GM19238 (cell line): ENCODE data around the gene HIVEP3.

Source experiments
- DNase-seq: peaks from one replicate; pipeline ENCODE4 v3.0.0; 2011; ENCODE audit warnings: low spot score; ENCODE audit not compliant: insufficient read length

The HIVEP3 gene

DNA sequence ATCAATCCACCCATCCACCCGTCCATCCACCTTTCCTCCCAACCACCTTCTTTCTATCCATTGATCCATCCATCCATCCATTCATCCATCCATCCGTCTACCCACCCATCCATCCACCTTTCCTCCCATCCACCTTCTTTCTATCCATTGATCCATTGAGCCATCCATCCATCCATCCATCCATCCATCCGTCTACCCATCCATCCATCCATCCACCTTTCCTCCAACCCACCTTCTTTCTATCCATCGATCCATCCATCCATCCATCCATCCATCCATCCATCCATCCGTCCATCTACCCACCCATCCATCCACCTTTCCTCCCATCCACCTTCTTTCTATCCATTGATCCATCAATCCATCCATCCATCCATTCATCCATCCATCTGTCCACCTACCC is 429.2 kb downstream of the HIVEP3 start:
- DNase-seq = no peak

DNA sequence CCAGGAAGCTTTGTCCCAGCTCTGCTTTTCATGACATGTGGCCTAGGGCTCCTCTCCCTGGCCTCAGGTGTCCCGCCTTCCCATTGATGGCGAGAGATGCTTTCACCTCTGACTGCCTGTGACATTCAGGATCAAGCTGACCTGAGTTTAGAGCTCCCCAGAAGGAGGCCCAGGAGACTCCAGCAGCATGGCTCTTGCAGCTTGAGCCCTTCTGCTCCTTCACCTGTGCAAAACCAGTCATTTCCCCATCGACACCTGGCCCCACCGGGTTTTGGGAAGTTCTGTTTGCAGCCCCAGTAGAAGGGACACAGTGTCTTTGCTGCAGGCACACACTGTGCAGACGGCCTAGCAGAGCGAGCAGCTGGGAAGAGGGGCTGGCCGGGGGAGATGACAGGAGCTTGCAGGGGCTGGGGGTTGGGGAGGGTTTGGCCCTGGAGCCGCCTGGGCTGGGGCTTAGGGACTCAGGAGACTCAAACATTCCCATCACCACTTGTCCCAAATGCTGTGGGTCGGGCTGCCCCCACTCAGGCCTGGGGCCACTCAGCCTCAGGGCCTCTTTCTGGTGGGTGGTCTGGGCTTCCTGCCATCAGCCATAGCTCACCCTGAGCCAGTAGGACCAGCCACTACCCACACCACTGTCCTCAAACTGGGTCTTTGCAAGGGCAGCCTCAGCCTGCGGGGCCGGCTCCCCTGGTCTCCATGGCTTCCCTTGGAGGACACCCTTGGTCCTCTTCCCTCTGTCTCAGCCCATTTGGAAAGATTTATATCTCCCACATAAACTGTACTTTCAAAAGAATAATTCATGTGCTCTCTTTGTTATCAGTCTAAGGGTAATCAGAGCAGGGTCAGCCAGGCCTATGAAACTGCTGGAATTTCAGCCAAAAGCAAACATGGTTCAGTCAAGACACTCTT is 430.4 kb downstream of the HIVEP3 start:
- DNase-seq = no peak

DNA sequence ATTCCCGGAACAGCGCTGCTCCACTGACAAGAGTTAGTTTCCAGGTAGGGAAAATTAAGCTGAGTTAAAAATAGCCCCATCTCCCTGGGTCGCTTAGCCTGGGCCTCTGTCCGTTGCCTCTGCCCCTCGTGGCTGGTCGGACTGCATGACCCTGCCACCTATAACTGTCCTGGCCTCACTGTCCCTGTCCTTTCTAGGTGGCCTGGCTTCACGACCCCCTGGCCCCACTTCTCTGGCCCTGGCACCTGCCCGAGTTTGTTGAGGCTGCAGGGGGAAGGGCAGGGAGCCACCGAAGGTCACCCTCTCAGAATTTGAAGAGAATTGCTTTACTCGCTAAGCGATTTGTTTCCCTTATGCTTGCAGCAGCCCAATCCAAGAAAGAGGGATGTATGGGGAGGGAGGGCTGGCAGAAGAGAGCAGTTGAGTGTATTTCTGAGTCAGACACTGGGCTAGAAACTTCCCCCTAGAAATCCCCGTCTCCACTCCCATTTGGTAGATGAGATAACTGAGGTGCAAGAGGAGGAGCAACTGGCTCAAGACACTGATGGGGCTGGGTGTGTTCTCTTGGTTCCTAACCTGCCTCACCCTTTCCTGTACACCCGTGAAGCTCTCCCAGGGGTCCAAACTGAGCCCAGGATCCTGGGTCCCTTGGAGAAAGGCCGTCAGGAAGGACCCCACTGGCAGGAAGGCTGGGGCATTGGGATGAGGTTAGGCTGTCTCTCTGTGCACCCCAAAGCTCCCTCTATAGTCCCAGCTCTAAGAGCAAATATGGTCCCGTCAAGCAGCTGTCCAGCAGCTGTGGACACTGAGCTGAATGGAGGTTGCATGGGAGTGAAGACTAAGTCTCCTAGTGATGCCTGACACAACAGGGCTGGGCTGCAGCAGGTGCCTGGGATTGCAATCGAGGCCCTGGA is 431.3 kb downstream of the HIVEP3 start:
- no peak for DNase-seq

DNA sequence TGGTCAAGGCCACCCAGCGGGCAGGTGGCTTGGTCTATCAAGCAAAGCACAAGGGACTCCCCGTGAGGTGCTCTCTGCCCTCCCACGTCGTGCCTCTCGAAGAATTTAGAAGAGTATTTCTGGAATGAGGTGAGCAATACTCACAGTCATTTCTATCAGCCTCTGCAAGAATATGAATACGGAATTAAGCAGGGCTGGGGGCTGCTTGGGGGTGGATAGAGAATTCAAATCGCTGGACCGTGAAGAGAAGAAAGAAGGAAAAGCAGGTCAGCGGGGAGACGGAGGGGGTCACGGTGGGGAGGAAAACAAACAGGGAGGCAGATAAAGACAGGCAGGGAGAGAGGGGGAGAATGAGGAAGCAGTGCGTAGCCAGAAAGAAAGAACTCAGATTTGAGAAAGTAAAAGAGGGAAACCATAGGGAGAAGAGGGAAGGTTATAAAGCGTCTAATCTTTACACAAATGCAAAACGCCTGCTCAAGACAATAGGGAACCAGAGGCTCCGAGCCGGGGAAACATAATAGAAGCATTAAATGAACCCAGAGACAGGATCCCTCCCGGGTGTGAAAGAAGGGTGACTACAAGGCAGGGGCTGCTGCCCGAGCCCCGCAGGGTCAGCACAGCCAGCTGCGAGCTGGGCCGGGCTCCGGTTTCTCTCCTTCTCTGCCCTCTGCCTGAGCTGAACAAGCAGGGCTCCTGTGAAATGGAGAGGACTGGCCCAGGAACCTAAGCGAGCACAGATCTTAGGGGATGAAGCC is 432.2 kb downstream of the HIVEP3 start:
- DNase-seq = no peak

DNA sequence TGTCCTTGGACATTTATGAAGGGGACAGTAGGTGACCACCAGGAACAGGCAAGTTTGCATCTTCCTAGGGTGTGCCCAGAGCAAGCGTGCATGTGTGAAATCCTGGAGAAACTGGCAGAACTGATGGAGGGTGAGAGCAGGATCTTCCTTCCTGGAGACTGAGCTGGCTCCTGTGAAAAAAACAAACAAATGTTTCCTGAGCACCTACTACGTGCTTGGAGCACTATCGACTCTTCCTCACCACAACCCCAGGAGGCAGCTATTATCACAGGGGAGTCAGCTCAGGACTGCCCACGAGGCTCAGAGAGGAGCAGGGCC is 432.7 kb downstream of the HIVEP3 start:
- DNase-seq = no peak

DNA sequence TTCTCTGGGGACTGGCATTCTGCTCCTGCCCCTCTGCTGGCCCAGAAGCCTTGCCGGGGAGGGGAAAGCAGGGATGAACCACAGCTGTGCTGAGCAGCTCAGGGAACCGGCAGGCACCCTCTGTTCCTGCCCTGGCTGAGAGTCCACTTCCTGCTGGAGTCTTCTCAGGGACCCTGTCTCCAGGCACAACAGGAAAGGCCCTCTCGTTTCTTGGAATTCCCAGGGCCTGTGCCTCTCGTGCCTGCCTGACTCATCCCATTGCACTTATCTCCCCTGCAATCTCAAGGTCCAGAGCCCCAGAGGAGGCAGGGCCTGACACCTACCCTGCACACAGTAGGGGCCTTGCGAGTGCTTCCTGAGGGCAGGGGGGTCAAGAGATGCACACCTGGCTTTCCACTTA is 433.1 kb downstream of the HIVEP3 start:
- DNase-seq = no peak

DNA sequence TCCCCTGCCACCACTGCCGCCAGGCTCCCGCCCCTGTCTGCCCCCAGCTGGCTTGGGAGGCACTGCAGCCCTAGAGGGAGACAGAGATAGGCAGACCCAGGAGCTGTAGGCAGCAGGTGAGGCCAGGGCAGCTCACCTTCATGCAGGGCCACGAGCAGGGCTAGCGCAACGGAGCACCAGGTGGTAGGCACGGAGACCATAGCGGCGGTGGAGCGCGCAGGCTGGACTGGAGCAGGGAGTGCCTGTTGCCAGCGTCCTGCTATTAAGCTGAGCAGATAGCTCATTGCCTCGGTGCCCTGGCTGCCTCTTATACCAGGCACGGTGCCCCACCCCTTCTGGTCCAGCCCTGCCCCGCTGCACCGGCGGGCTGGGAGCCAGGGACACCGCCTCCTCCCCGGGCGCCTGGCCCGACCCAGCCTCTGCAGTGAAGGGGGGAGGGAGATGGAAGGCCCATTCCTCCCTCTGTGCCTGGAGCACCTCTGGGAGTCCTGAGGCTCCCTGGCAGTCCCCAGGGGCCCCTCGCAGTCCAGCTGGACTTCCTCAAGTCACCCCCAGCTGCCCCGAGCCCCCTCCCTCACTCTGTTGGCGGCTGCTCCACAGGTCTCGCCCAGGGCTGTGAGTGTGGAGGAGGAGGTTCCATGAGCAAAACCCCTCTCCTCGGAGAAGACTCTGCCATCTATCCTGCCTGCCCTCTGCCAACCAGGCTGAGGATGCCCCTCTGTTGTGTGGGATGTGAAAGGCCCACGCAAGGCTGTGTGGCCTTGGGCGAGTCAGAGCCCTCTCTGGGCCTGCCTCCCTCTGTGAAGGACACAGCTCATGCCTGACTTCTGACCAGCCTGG is 434.1 kb downstream of the HIVEP3 start, which contains the start of gene EDN2:
TSS of gene EDN2 (minus strand) at position 282 of the 840 bp plus-strand sequence. CDS start at position 200, 82 bp downstream.
- DNase-seq = no peak

DNA sequence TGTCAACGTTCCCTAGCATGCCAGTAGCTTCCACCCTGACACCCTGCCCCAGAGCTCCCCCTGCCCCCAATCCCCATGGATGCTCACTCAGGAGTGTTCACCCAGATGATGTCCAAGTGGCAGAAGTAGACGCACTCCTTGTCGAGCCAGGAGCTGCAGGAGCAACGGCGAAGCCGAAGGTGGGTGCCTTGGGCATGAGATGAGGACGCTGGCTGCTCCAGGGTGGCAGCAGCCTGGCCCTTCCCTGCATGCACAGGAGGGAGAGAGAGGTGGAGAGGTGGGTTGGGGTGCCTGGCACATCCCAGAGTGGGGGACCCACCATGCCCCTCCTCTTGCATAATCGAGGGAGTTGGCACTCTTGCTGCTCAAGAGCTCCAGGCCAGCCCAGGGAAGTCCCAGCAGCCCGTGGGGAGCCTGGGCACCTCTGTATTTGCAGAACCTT is 434.7 kb downstream of the HIVEP3 start:
- no peak for DNase-seq

DNA sequence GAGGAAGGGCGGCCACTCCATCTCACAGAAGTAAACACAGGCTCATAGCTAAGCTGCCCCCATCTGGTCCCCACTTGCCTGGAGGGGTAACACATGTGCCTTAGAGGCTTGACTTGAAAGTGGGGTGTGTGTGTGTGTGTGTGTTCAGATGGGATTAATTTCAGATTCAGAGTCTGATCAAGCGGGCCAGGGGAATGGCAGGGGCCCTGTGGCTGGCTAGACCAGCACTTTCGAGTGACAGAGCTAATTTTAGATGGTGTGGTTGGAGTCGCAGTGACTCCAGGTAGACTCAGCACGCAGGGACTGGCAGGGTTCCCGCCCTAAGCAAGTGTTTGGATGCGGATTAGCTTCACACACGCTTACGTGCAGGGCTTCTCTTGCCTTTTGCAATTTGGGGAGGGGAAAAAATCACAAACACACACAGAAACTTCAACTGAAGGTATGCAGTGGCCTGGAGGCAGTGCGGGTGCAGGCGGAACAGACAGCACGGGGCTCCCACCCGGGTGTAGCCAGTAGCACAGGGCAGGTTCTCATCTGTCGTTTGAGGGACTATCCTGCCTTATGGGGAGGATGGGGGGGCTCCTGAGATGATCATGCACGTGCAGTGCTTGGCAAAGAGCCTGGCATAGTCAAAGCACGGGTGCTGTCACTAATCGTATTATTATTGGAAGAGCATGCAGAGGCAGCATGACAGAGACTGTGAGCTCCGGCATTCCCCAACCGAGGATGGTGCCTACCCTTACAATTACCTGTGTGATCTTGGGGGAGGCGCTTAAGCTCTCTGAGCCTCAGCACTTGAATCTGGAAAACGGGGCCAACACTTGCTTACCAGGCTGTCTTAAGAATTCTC is 435.5 kb downstream of the HIVEP3 start:
- DNase-seq = no peak

DNA sequence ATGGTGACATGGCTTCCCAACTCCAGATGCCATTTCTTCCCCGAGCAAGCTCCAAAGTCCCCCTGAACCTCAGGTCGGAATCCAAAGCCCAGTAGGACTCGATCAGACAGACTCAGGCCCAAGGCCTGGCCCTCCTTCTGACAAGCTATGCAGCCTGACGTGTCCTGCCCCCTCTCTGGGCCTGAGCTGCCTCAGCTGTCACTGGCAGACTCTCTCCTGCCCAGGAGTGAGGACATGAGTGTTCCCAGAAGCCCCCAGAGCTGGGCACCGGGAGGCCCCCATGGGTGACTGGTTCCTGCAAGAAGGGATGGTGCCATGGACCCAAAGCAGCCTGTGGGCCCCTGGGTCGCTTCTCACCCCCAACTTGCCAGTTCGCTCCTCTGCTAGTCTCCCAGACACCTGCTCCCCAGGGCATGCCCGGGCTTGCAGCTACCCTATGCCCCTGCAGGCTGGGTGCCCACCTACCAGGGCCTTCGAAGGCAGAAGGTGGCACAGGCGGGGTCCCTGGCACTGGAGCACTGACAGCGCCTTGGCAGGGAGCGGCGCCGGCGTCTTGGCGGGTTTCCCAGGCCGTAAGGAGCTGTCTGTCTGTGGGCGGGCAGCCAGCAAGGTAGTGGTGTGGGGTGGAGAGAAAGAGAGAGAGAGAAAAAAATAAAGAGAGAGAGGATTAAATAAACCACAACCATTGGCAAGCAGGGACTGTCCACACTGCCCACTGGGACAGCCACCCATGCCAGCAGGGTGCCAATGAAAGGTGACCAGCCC is 436.5 kb downstream of the HIVEP3 start:
- no peak for DNase-seq

DNA sequence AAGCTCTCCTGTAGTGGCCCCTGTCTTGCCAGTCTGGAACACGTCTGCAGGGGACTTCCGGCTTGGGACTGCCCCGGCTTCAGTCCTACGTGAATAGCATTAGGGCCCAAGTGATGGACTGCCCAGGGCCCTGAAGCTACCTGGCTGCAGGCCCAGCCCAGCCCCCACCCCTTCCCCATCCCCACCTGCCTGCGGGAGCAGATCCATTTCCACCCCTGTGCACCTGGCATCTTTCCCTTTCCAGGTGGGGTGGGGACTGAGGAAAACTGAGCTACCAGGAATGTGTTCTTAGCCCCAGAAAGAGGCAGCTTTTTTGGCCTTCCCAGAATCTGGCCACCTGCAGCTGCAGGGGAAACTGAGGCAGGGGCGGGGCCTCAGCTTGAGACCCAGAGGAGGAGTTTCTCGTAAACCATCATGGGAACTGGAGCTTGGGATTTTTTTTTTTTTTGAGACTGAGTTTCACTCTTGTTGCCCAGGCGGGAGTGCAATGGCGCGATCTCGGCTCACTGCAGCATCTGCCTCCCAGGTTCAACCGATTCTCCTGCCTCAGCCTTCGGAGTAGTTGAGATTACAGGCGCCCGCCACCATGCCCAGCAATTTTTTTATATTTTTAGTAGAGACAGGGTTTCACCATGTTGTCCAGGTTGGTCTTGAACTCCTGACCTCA is 437.5 kb downstream of the HIVEP3 start:
- no peak for DNase-seq

DNA sequence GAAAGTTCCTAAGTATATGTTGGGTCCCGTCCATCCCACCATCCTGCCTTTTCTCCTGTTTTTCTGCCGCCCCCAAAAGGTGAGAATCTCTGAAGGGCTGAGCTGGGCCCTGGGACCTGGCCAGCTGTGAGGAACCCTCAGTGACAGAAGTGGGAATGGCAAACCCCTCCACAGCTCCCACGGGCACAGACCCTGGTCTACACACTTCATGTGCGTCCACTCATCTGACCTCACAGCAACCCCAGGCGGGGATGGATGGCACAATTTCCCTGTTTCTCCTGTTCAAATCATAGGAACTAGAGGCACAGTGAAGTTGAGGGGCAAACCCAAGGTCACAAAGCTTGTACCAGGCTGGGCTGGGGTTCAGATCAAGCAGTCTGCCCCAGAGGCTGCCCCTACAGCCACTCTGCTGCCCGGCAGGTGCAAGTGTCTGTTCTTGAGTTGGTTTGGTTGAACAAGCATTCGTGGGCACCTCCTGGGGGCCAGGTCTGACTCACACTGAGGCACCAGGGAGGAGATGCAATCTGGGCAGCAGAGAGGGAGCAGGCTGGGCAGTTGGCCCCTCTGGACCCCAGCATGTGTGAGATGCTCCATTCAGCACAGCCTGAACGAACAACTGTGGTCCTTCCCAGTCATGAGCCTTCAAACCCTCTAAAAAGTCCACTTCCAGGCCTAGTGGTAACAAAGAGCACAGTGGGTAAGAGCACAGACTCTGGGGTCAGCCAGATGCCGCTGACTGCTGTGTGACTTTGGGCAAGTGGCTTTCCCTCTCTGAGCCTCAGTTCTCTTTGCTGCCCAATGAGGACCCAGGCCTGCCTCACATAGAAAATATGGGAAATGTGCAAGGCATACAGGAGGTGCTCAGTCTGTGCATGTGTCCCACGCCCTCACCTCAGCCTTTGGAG is 438.3 kb downstream of the HIVEP3 start:
- no peak for DNase-seq

DNA sequence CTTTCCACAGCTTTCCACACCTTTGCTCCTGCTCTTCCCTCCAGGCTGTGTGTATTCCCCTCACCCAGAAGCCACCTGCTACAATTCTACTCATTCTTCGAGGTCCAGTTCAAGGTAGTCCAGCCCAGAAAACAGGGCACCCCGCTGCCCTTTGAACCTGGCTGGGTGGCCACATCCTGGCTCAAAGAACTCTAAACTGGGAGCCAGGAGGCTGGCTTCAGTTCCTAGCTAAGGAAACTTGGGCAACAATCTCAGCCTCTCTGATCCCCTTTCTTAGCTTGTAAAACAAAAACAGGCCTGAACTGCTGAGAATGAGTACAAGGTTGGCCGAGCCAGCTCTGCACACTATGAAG is 438.9 kb downstream of the HIVEP3 start:
- DNase-seq = no peak

DNA sequence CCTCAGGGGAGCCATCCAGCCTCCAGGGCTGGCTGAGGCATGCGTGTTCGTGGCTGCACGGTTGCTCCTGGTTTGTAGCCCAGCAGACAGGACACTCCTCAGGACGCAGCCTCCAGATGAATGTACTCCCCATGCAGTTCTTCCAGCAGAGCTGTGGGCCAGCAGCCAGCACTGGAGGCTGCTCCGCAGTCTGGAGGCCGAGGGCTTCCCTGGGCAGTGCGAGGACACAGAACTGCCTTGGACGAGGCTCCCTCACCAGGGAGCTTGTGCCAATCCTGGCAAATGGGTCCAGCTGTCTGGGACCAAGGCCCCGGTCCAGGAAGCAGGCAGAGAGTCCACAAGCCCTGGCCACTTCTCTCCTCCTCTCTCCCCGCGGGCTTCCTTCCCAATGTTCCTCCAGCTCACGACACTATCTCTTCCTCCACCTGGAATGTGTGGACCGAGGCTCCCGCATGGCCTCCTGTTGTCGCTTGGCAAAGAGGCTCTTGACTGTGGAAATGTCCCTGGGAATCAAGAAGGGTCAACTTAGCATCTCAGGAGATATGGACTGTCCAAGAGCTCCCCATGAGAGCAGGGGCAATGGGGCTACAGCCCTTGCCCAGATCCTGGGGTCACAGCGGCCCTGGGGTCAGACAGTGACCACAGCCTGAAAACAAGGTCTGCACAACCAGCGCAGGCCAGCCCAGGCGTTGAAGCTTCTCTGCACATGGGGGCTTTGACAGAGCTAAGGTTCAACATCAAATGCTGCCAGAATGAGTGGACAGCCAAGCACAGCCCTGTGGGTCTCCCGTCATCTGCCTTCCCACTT is 439.5 kb downstream of the HIVEP3 start:
- no peak for DNase-seq

DNA sequence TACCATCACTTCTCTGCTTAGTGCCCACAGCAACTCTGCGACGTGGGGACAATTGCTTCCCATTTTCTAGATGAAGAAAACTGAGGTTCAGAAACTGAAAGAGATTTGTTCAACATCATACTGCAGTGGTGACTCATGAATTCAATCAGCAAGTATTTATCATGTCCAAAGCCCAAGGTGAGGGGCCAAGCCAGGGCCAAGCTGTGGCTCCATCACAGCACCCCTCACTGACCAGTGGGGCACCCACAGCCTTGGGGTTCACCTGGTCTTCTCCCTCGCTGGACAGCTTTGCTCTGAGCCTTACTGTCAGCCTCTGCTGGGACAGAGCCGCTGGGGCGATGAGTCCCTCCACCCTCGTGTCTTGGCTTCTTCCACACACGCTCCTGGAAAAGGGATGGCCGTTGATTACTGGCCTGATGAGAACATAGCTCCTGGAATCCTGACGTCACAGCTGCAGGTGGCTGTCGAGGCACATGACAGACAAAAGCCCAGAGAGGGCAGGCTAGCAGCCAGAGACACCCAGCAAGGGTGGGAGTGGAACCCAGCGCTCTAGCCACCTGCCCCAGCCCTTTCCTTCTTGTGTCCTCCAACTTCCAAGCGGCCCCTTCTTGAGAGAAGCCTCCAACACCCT is 440.5 kb downstream of the HIVEP3 start:
- DNase-seq = no peak

DNA sequence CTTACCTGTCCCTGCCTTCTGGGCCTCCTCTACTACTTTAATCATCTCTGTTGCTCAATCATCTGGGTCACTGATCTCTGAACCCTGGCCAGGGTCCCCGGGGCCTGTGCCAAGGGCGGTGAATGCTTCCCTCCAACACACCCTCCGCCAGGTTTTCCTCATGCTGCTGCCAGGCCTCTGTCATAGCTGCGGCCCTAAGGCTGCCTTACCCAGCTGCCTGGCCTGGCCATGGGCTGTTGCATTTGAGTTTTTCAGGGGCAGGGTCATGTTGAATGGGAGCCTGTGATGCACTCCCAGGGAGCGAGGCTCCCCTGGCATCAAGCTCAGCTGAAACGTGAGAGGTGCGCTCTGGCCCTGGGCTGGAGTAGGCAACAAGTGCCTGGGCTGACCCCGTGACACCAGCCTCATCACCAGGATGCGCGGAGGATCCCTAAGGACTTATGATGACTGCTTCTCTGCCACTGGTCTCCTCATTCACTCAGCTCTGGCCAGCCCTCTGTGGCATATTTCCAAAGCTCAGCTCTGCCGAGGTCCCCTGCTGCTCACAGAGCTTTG is 441.8 kb downstream of the HIVEP3 start:
- DNase-seq = no peak
